ENCODE results near the gene PLEKHA7.

Gene PLEKHA7

GRCh38 chr11:16985297-16985696, 28.9 kb downstream of the PLEKHA7 start (continued):
- TF ChIP-seq CSDC2 (CRISPR knock-in tag; IDR thresholded peaks at IDR 0.05) (no peak), CREB5 (CRISPR knock-in tag; IDR thresholded peaks at IDR 0.05; ENCODE audit: low read depth) (no peak), ZC3H10 (CRISPR knock-in tag; IDR thresholded peaks at IDR 0.05) (no peak), GLIS3 (CRISPR knock-in tag; IDR thresholded peaks at IDR 0.05) (no peak), BACH2 (CRISPR knock-in tag; IDR thresholded peaks at IDR 0.05; ENCODE audit: borderline replicate concordance) (no peak)

- no peak for TF ChIP-seq ISL1 (CRISPR knock-in tag; IDR thresholded peaks at IDR 0.05)
- TF ChIP-seq ARNTL (CRISPR knock-in tag; IDR thresholded peaks at IDR 0.05; ENCODE audit: borderline replicate concordance, low read depth), result no peak
- TF ChIP-seq CSRNP3 (CRISPR knock-in tag; IDR thresholded peaks at IDR 0.05), result no peak
- no peak for TF ChIP-seq RARB (CRISPR knock-in tag; IDR thresholded peaks at IDR 0.05)
- no peak for TF ChIP-seq ZC3H10 (CRISPR knock-in tag; IDR thresholded peaks at IDR 0.05)
- no peak for TF ChIP-seq BACH2 (CRISPR knock-in tag; IDR thresholded peaks at IDR 0.05; ENCODE audit: borderline replicate concordance)
- TF ChIP-seq GLIS3 (CRISPR knock-in tag; IDR thresholded peaks at IDR 0.05), result no peak
- TF ChIP-seq CSDC2 (CRISPR knock-in tag; IDR thresholded peaks at IDR 0.05), result no peak
- TF ChIP-seq CREB5 (CRISPR knock-in tag; IDR thresholded peaks at IDR 0.05; ENCODE audit: low read depth), result no peak
- TF ChIP-seq ZFP3 (CRISPR knock-in tag; IDR thresholded peaks at IDR 0.05), result no peak
- TF ChIP-seq TOX (CRISPR knock-in tag; IDR thresholded peaks at IDR 0.05; ENCODE audit: borderline replicate concordance), result no peak
- TF ChIP-seq POU6F1 (CRISPR knock-in tag; IDR thresholded peaks at IDR 0.05; ENCODE audit: borderline replicate concordance, low read depth), result no peak
- ATAC-seq, result no peak
Observed at GRCh38 chr11:16984229-16984628, 30.0 kb downstream of the PLEKHA7 start.

GRCh38 chr11:16982809-16983208, 31.4 kb downstream of the PLEKHA7 start:
- TF ChIP-seq TOX (CRISPR knock-in tag; IDR thresholded peaks at IDR 0.05; ENCODE audit: borderline replicate concordance) (no peak), ISL1 (CRISPR knock-in tag; IDR thresholded peaks at IDR 0.05) (no peak), ZC3H10 (CRISPR knock-in tag; IDR thresholded peaks at IDR 0.05) (no peak), ESRRG (CRISPR knock-in tag; IDR thresholded peaks at IDR 0.05) (no peak), CSDC2 (CRISPR knock-in tag; IDR thresholded peaks at IDR 0.05) (no peak), ZFP30 (CRISPR knock-in tag; IDR thresholded peaks at IDR 0.05) (no peak), PATZ1 (CRISPR knock-in tag; IDR thresholded peaks at IDR 0.05; ENCODE audit: borderline replicate concordance) (no peak), GLIS3 (CRISPR knock-in tag; IDR thresholded peaks at IDR 0.05) (no peak), POU6F1 (CRISPR knock-in tag; IDR thresholded peaks at IDR 0.05; ENCODE audit: borderline replicate concordance, low read depth) (no peak), ZNF70 (CRISPR knock-in tag; IDR thresholded peaks at IDR 0.05) (no peak), SNAI2 (CRISPR knock-in tag; IDR thresholded peaks at IDR 0.05) (no peak), CREB5 (CRISPR knock-in tag; IDR thresholded peaks at IDR 0.05; ENCODE audit: low read depth) (no peak), TCF4 (CRISPR knock-in tag; IDR thresholded peaks at IDR 0.05; ENCODE audit: borderline replicate concordance) (no peak), CSRNP3 (CRISPR knock-in tag; IDR thresholded peaks at IDR 0.05) (no peak), RARB (CRISPR knock-in tag; IDR thresholded peaks at IDR 0.05) (no peak), ZFP3 (CRISPR knock-in tag; IDR thresholded peaks at IDR 0.05) (no peak), BACH2 (CRISPR knock-in tag; IDR thresholded peaks at IDR 0.05; ENCODE audit: borderline replicate concordance) (no peak), ZNF8 (CRISPR knock-in tag; IDR thresholded peaks at IDR 0.05) (no peak), ZNF565 (CRISPR knock-in tag; conservative IDR thresholded peaks at IDR 0.05; ENCODE audit: low read depth) (no peak)
- no peak for ATAC-seq

Data from SK-N-SH treated with all-trans-retinoic acid at 6 μM for 48 hours (cell line).